ENCODE data around the gene JADE2. TPM values are rescaled to one million over a fixed set of nuclear protein-coding genes. Genes with fewer than 3 reads are reported as not detected.

Gene JADE2
- total and polyA plus RNA-seq, 2 experiments from 2014 or later: 16.2 to 40.8 TPM

DNA sequence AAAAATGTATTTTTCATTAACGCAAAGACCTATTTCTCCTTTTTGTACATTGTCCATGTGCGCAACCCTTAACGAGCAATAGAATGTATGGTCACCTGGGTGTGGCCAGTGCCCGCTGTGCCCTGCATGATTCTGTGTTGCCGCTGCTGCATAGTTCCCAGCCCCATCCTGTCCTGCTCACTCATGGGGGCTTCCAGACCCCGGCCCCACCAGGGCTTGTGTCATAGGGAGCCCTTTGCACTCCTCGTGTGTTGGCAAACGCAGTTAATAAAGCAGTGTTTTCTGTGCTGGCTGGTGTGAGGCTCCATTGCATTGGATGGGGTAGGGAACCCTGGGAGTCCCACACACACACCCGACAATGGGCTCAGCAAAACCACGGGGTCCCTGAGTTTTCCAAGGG lies 57.5 kb downstream of the JADE2 start:
- H3K79me2 ChIP-seq (replicated peaks; ENCODE audit: insufficient read depth): no peaks in the 10 kb centered on the region
- Mint-ChIP-seq H3K4me3 (no peak overlapping the region), H3K9me3 (no peaks in the 10 kb centered on the region), H3K36me3 (ENCODE audit: low read depth) (peaks cover 19% of the 10 kb centered on the region), H3K4me1 (peaks cover 14% of the 10 kb centered on the region), H3K27ac (no peak overlapping the region), H3K27me3 (ENCODE audit: insufficient read depth, low read depth, poor library complexity) (peaks cover 14% of the 10 kb centered on the region)
- H4K20me1 ChIP-seq (replicated peaks; ENCODE audit: insufficient read depth): peaks cover 4% of the 10 kb centered on the region; the same call in 1 of the 2 replicates
- no peak overlapping the region for H2AFZ ChIP-seq
- DNase-seq (ENCODE audit: low spot score) (no peak), ATAC-seq (no peak)
- peaks cover 3% of the 10 kb centered on the region; the same call in 1 of the 2 replicates for H3K4me1 ChIP-seq (ENCODE audit: insufficient read depth)
- no peak overlapping the region for H3K4me2 ChIP-seq
- H3K27me3 ChIP-seq (ENCODE audit: insufficient read depth): no peaks in the 10 kb centered on the region
- H3F3A ChIP-seq (replicated peaks; ENCODE audit: low read depth): peaks cover 12% of the 10 kb centered on the region
- H3K4me3 ChIP-seq: no peak overlapping the region
- no peak overlapping the region for H3K27ac ChIP-seq (ENCODE audit: low read depth)
- no peaks in the 10 kb centered on the region for H3K9me2 ChIP-seq (ENCODE audit: insufficient read depth)
- TF ChIP-seq, protein P1, sequence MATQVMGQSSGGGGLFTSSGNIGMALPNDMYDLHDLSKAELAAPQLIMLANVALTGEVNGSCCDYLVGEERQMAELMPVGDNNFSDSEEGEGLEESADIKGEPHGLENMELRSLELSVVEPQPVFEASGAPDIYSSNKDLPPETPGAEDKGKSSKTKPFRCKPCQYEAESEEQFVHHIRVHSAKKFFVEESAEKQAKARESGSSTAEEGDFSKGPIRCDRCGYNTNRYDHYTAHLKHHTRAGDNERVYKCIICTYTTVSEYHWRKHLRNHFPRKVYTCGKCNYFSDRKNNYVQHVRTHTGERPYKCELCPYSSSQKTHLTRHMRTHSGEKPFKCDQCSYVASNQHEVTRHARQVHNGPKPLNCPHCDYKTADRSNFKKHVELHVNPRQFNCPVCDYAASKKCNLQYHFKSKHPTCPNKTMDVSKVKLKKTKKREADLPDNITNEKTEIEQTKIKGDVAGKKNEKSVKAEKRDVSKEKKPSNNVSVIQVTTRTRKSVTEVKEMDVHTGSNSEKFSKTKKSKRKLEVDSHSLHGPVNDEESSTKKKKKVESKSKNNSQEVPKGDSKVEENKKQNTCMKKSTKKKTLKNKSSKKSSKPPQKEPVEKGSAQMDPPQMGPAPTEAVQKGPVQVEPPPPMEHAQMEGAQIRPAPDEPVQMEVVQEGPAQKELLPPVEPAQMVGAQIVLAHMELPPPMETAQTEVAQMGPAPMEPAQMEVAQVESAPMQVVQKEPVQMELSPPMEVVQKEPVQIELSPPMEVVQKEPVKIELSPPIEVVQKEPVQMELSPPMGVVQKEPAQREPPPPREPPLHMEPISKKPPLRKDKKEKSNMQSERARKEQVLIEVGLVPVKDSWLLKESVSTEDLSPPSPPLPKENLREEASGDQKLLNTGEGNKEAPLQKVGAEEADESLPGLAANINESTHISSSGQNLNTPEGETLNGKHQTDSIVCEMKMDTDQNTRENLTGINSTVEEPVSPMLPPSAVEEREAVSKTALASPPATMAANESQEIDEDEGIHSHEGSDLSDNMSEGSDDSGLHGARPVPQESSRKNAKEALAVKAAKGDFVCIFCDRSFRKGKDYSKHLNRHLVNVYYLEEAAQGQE (IDR thresholded peaks at IDR 0.05; ENCODE audit: unreplicated experiment): no peak
- TF ChIP-seq EZH2 (IDR thresholded peaks at IDR 0.05; ENCODE audit: low read depth, unreplicated experiment) (no peak), POLR2AphosphoS5 (IDR thresholded peaks at IDR 0.05; ENCODE audit: low read depth) (no peak), NANOG (IDR thresholded peaks at IDR 0.05; ENCODE audit: borderline replicate concordance) (no peak), JUNB (IDR thresholded peaks at IDR 0.05; ENCODE audit: unreplicated experiment) (no peak), EZH2phosphoT487 (IDR thresholded peaks at IDR 0.05; ENCODE audit: unreplicated experiment) (no peak), ZNF114 (CRISPR knock-in tag; IDR thresholded peaks at IDR 0.05) (no peak), STAT1 (IDR thresholded peaks at IDR 0.05; ENCODE audit: unreplicated experiment) (no peak), ZNF331 (CRISPR knock-in tag; IDR thresholded peaks at IDR 0.05; ENCODE audit: low read depth) (no peak), CREB1 (CRISPR knock-in tag; IDR thresholded peaks at IDR 0.05; ENCODE audit: low read depth) (no peak)
- TF ChIP-seq, protein P2, sequence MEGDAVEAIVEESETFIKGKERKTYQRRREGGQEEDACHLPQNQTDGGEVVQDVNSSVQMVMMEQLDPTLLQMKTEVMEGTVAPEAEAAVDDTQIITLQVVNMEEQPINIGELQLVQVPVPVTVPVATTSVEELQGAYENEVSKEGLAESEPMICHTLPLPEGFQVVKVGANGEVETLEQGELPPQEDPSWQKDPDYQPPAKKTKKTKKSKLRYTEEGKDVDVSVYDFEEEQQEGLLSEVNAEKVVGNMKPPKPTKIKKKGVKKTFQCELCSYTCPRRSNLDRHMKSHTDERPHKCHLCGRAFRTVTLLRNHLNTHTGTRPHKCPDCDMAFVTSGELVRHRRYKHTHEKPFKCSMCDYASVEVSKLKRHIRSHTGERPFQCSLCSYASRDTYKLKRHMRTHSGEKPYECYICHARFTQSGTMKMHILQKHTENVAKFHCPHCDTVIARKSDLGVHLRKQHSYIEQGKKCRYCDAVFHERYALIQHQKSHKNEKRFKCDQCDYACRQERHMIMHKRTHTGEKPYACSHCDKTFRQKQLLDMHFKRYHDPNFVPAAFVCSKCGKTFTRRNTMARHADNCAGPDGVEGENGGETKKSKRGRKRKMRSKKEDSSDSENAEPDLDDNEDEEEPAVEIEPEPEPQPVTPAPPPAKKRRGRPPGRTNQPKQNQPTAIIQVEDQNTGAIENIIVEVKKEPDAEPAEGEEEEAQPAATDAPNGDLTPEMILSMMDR (conservative IDR thresholded peaks at IDR 0.05; ENCODE audit: low read depth in 2 of 2): no peak
- TF ChIP-seq, protein P3, sequence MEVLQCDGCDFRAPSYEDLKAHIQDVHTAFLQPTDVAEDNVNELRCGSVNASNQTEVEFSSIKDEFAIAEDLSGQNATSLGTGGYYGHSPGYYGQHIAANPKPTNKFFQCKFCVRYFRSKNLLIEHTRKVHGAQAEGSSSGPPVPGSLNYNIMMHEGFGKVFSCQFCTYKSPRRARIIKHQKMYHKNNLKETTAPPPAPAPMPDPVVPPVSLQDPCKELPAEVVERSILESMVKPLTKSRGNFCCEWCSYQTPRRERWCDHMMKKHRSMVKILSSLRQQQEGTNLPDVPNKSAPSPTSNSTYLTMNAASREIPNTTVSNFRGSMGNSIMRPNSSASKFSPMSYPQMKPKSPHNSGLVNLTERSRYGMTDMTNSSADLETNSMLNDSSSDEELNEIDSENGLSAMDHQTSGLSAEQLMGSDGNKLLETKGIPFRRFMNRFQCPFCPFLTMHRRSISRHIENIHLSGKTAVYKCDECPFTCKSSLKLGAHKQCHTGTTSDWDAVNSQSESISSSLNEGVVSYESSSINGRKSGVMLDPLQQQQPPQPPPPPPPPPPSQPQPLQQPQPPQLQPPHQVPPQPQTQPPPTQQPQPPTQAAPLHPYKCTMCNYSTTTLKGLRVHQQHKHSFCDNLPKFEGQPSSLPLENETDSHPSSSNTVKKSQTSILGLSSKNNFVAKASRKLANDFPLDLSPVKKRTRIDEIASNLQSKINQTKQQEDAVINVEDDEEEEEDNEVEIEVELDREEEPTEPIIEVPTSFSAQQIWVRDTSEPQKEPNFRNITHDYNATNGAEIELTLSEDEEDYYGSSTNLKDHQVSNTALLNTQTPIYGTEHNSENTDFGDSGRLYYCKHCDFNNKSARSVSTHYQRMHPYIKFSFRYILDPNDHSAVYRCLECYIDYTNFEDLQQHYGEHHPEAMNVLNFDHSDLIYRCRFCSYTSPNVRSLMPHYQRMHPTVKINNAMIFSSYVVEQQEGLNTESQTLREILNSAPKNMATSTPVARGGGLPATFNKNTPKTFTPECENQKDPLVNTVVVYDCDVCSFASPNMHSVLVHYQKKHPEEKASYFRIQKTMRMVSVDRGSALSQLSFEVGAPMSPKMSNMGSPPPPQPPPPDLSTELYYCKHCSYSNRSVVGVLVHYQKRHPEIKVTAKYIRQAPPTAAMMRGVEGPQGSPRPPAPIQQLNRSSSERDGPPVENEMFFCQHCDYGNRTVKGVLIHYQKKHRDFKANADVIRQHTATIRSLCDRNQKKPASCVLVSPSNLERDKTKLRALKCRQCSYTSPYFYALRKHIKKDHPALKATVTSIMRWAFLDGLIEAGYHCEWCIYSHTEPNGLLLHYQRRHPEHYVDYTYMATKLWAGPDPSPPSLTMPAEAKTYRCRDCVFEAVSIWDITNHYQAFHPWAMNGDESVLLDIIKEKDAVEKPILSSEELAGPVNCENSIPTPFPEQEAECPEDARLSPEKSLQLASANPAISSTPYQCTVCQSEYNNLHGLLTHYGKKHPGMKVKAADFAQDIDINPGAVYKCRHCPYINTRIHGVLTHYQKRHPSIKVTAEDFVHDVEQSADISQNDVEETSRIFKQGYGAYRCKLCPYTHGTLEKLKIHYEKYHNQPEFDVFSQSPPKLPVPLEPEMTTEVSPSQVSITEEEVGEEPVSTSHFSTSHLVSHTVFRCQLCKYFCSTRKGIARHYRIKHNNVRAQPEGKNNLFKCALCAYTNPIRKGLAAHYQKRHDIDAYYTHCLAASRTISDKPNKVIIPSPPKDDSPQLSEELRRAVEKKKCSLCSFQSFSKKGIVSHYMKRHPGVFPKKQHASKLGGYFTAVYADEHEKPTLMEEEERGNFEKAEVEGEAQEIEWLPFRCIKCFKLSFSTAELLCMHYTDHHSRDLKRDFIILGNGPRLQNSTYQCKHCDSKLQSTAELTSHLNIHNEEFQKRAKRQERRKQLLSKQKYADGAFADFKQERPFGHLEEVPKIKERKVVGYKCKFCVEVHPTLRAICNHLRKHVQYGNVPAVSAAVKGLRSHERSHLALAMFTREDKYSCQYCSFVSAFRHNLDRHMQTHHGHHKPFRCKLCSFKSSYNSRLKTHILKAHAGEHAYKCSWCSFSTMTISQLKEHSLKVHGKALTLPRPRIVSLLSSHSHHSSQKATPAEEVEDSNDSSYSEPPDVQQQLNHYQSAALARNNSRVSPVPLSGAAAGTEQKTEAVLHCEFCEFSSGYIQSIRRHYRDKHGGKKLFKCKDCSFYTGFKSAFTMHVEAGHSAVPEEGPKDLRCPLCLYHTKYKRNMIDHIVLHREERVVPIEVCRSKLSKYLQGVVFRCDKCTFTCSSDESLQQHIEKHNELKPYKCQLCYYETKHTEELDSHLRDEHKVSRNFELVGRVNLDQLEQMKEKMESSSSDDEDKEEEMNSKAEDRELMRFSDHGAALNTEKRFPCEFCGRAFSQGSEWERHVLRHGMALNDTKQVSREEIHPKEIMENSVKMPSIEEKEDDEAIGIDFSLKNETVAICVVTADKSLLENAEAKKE (CRISPR knock-in tag; IDR thresholded peaks at IDR 0.05): no peak
- TF ChIP-seq, protein P4, sequence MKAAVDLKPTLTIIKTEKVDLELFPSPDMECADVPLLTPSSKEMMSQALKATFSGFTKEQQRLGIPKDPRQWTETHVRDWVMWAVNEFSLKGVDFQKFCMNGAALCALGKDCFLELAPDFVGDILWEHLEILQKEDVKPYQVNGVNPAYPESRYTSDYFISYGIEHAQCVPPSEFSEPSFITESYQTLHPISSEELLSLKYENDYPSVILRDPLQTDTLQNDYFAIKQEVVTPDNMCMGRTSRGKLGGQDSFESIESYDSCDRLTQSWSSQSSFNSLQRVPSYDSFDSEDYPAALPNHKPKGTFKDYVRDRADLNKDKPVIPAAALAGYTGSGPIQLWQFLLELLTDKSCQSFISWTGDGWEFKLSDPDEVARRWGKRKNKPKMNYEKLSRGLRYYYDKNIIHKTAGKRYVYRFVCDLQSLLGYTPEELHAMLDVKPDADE (IDR thresholded peaks at IDR 0.05): no peak
- H3K36me3 ChIP-seq (ENCODE audit: insufficient read depth): peaks cover 4% of the 10 kb centered on the region; the same call in 1 of the 2 replicates

Measured in GM23338 (cell line).